ENCODE results near the gene PTPRQ.
"Not testable (repeated sequence)": the region's sequence is repeated elsewhere in the genome, so short reads cannot be mapped to it uniquely, and the experiment has no call there.

Gene PTPRQ

GRCh38 chr12:80443974-80444666 is at the start of gene PTPRQ:
Gene PTPRQ (plus strand): TSS chr12:80444235. CDS start chr12:80444346, 111 bp downstream.
- DNase-seq (ENCODE audit: low read depth in 2 of 2), result peak in 1 of 2 experiments; percentile 27

GRCh38 chr12:80400571-80400991 is 43.5 kb upstream of the PTPRQ start:
- DNase-seq (ENCODE audit: low read depth in 2 of 2), result no peak

- no peak for DNase-seq (ENCODE audit: low read depth in 2 of 2)
Observed at GRCh38 chr12:80401191-80401590, 42.8 kb upstream of the PTPRQ start.

- DNase-seq (ENCODE audit: low read depth in 2 of 2), result no peak
Observed at GRCh38 chr12:80404629-80405028, 39.4 kb upstream of the PTPRQ start.

GRCh38 chr12:80406253-80406652 is 37.8 kb upstream of the PTPRQ start:
- DNase-seq (ENCODE audit: low read depth in 2 of 2), result no peak

GRCh38 chr12:80411787-80412186 is 32.2 kb upstream of the PTPRQ start:
- no peak for DNase-seq (ENCODE audit: low read depth in 2 of 2)

GRCh38 chr12:80412343-80412953 is 31.6 kb upstream of the PTPRQ start:
- DNase-seq (ENCODE audit: low read depth in 2 of 2), result peak; percentile 23 to 25

GRCh38 chr12:80413462-80413861 is 30.6 kb upstream of the PTPRQ start:
- DNase-seq (ENCODE audit: low read depth in 2 of 2), result no peak

GRCh38 chr12:80415466-80415865 is 28.6 kb upstream of the PTPRQ start:
- no peak for DNase-seq (ENCODE audit: low read depth in 2 of 2)

GRCh38 chr12:80419644-80420043 is 24.4 kb upstream of the PTPRQ start:
- DNase-seq (ENCODE audit: low read depth in 2 of 2), result no peak

GRCh38 chr12:80420075-80420474 is 24.0 kb upstream of the PTPRQ start:
- DNase-seq (ENCODE audit: low read depth in 2 of 2), result no peak

GRCh38 chr12:80422550-80422949 is 21.5 kb upstream of the PTPRQ start:
- no peak for DNase-seq (ENCODE audit: low read depth in 2 of 2)

GRCh38 chr12:80432061-80432460 is 12.0 kb upstream of the PTPRQ start:
- DNase-seq (ENCODE audit: low read depth in 2 of 2), result no peak

GRCh38 chr12:80441921-80442320 is 2.1 kb upstream of the PTPRQ start:
- DNase-seq (ENCODE audit: low read depth in 2 of 2), result peak; percentile 62 to 74

GRCh38 chr12:80442426-80443222 is 1.4 kb upstream of the PTPRQ start:
- DNase-seq (ENCODE audit: low read depth in 2 of 2), result no peak

GRCh38 chr12:80445083-80445793 is 1.2 kb downstream of the PTPRQ start:
- peak in 1 of 2 experiments; percentile 33 for DNase-seq (ENCODE audit: low read depth in 2 of 2)

GRCh38 chr12:80456513-80456912 is 12.5 kb downstream of the PTPRQ start:
- no peak for DNase-seq (ENCODE audit: low read depth in 2 of 2)

- no peak for DNase-seq (ENCODE audit: low read depth in 2 of 2)
Observed at GRCh38 chr12:80460972-80461371, 16.9 kb downstream of the PTPRQ start.

- not testable (repeated sequence) for DNase-seq (ENCODE audit: low read depth in 2 of 2)
Observed at GRCh38 chr12:80461851-80462250, 17.8 kb downstream of the PTPRQ start.

GRCh38 chr12:80469681-80470080 is 25.6 kb downstream of the PTPRQ start:
- DNase-seq (ENCODE audit: low read depth in 2 of 2), result peak in 1 of 2 experiments; percentile 17

- DNase-seq (ENCODE audit: low read depth in 2 of 2), result no peak
Observed at GRCh38 chr12:80470403-80470802, 26.4 kb downstream of the PTPRQ start.

- peak; percentile 39 to 53 for DNase-seq (ENCODE audit: low read depth in 2 of 2)
Observed at GRCh38 chr12:80472236-80472635, 28.2 kb downstream of the PTPRQ start.
